RPMI7951 (cell line): ENCODE data around the gene MAP6. TPM values are rescaled to one million over a fixed set of nuclear protein-coding genes. Genes with fewer than 3 reads are reported as not detected.
A peak's percentile ranks its signal among the peaks of the same experiment; 100 is the strongest.

Experiments used
- DNase-seq: peaks from one replicate; pipeline ENCODE4 v3.0.0-alpha.2; 2012; ENCODE audit warnings: low read depth
- total RNA-seq: library from RNA; depleted of rRNA; stranded (reverse); fragments of >200 nt; shearing (Covaris generic); gene quantifications from 2 replicates; pipeline ENCODE4 v1.2.3, GENCODE V29; 2014; rRNA removed

MAP6 gene
- total RNA-seq, 1 experiment from 2014 or later, result not detected

DNA sequence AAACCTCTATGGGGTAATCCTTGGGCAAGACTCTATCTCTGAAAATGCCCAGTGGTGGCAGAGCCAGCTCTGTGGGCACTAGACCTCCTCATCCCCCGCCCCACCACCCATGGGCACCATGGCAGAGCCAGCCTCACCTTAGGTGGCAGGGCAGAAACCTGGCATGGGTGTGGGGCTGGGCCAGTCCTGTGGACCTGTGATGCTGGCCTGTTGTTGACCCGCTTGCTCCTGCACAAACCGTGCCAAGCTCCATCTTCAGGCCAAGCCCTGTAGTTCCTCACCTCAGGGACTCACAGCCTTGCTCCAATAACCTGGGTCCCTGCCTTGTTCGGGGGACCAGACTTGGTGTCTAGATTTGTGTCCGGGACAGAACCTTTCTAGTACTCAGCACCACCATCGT, 115.7 kb downstream of the MAP6 start:
- DNase-seq, result no peak

DNA sequence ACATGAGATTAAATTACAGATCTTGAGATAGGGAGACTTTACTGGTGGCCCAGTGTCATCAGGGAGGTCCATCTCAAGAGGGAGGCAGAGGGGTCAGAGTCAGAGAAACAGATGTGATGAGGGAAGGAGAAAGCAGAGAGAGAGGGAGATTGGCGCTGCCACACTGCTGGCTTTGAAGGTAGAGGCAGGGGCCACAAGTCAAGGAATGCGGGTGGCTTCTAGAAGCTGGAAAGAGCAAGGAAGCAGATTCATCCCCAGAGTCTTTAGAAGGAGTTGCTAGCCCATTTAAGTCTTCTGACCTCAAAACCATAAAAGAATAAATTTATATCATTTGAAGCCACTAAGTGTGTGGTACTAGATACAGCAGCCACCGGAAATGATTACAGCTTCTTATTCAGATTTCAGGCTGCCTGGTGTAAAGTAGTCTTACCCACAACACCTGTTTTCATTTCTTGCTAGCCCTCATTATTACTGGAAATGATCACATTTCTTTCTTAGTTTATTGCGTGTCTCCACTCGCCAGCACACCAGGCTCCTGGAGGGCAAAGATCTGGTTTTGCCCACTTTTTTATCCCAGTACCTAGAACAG, 119.4 kb downstream of the MAP6 start:
- no peak for DNase-seq

DNA sequence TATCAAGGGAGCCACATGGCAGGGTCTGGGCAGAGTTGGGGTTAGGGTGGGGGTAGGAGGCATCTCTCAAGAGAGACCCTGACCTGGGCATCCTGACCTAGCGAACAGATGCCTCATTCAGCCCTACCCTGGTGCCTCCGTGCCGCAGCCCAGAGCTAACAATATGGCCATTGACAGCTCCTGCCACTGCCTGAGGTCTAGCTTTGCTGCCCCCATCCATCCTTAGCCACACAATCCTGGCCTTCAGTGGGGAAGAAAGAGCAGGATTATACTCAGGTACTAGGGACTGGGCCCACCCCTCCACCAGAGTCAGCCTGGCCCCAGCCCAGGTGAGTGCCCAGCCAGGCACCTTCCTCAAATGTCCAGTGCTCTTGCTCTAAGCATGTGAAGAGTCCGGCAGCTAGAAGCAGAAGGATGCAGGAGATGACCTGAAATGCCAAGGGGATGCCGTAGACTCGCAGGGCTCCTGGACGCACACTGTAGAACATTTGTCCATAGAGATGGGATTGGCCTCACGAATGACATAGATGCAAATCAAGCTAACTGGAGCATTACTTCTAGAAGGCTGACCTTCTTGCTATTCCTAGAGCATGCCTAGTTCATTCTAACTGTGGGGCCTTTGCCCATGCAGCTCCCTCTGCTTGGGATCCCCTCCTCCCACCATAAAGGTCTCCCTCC, 120.1 kb downstream of the MAP6 start:
- no peak for DNase-seq

DNA sequence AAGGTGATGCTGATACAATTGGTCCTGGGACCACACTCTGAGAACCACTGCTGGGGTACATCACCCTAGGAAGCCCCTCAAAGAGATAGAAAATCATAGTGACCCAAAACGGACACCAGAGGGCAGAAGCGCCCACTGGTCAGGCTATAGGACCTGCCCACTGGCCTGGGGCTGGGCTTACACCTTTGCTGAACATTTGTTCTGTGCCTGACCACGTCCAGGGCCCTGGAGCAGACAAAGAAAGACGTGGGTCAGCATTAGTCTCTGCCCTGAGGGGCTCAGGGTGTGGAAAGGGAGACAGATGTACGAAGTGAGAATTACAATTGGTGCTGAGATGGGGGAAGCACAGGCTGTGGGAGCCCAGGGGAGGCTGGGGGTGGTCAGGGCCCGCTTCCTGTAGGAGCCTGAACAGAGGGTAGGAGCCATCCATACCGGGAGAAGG, 121.2 kb downstream of the MAP6 start:
- peak; percentile 67 for DNase-seq

DNA sequence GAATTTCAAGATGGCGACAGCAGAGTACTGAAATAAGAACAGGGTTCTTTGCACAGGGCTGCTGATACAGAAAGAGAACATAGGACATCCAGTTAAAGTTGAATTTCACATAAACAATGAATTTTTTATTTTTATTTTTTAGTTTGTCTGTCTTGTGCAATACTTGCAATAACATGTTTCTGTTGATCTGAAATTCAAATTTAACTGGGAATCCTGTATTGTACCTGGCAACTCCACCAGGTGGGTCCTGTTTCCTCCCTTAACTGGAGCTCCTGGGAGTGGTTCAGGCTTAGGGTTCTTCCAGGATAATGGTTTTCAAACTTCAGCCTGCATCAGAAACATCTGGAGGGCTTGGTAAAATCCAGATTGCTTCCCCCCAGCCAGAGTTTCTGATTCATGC, 121.7 kb downstream of the MAP6 start:
- no peak for DNase-seq

DNA sequence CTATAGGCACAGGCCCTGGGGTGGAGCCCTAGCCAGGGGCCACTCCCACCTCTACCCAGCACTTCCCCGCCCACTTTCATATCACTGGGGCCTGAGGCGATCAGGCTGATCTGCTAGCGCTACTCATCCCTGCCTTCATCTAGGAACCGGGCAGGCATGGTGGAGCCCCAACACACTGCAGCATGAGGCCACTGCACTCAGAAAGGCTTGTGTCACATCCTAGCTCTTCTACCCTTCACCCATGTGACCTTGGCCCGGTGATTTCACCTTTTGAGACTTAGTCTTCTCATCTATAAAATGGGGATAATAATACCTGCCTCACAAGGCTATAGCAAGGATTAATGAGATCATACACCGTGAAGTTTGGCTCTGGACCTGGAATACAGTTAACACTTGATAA, 125.0 kb downstream of the MAP6 start:
- DNase-seq, result no peak

DNA sequence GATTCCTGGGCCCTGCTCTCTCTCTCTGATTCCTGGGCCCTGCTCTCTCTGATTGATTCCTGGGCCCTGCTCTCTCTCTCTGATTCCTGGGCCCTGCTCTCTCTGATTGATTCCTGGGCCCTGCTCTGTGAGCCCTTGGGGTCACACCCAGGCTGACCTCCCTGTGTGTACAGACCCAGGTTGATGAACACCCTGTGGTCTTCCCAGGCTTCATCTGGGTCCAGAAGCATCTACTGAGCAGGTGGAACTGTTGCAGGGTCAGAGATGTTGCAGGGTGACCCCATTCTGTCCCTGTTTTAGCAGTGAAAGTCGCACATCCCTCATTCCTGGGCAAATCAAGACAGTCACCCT, 126.8 kb downstream of the MAP6 start:
- no peak for DNase-seq

DNA sequence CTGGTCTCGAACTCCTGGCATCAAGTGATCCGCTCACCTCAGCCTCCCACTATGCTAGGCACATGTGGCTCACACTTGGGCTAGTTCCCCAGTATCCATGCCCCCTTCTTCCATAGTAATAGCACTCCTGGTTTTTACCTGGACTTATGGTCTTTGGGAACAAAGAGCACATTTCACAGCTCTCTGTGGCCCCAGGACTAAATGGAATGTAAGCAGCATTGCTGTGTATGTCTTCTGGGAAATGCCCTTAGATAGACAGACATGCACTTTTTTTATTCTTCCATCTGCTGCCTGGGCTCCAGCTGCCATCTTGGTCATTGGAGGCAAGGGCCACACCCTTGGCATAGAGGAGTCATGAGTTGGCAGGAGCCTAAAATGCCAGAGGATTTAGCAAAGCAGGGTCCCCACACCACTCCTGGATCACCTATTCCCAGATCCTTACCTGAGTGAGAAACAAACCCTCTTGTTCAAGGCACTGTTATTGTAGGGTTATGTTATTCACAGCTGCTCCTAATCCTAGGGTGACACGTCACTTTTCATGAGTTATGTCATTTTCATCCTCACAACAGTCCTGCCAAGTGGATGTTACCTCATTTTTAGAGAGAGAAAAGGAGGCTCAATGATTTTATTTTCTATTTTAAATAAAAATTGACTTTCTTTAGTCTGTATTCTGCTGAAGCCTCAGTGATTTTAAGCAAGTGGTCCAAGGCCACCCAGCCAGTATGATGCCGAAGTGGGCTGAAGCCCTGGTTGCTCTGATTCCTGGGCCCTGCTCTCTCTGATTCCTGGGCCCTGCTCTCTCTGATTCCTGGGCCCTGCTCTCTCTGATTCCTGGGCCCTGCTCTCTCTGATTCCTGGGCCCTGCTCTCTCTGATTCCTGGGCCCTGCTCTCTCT, 127.4 kb downstream of the MAP6 start:
- DNase-seq, result no peak

DNA sequence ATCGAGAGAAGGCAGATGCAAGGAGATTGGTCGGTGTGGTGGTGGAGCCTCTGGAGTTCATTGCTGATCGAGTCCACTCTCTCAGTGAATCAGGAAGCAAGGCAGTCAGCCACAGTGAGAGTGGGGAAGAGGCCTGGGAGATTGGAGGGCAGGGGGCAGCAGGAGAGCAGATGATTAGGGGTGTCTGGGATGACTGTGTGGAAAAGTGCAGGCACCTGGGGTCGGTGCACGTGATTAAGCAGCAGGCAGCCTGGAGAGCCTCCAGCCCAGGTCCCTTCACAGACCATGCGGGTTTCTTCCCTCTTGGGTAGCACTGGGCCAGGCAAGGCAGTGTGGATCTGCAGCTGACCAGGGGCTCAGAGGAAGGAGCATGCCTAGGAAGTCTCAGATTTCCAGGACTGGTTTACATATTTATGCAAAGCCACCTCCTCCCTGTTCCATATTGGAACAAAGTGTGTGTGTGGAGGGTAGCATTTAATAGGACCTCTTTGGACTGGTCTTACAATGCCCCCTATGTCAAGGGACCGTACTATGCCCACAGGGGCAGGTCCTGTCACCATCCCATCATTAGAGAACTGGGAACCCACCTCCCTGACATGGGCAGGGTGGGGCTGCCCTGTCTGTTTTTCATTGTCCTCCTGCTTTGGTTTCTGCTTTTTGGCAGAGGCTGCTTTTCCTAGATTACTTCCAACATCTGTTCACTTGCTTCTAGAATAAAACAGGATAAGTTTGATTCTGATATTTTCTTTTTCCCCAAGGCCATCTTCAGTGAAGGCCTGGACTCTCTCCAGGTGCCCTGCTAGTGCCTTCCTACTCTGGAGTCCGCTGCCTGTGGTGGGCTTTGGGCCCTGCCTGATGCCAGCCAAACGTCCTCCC, 129.1 kb downstream of the MAP6 start:
- DNase-seq, result no peak

DNA sequence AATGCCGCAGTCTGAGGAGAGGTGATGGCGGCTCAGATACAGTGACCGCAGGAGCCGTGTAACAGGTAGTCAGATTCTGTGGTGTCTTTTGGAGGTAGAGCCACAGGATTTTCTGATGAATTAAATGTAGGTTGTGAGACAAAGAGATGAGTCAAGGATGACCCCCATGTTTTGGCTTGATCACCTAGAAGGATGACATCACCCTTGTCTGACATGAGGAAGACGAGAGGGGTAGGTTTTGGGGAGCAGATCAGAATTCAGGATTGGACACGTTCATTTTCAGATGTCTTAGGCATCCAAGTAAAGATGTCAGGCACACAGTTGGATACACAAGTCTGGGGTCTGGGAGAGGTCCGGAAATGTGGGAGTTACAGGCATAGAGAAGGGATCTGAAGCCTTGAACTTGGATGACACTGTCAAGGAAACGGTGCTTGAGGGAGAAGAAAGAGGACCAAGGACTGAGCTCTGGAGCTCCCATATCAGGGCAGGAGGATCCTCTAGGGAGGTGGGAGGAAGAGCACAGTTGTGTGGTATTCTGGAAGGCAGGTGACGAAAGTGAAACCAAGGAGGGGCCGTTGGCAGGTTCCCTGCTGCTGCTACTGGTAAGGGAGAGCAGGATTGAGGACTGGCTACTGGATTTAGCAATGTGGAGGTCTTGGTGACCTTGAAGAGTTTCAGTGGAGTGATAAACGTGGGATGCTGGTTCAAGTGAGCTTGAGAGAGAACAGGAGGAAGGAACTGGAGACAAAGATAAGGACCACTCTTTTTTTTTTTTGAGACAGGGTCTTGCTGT, 130.5 kb downstream of the MAP6 start:
- DNase-seq, result no peak

DNA sequence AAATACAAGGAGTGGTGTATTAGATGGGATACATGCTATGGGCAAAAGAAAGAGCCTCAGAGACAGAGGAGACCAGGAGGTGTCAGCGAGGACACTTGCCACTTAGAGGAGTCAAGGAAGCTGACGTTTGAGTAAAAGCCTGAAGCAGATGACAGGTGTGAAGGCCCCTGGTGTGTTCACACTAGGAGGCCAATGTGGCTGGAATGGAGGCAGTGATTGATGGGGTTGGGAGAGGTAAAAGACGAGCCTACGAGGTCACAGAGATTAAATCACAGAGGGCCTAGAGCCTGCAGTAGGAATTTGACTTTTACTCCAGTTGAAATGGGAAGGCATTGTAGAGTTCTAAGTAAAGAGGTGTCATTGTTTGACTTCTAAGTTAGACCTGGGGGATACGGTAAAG, 131.1 kb downstream of the MAP6 start:
- DNase-seq, result no peak

Other genes with a start within 250 kb of the MAP6 start
- gene KLHL35, start 235.8 kb downstream of the MAP6 start, total RNA-seq, result 1.6 and 1.8 TPM in 2 replicates
- gene GDPD5, start 143.1 kb downstream of the MAP6 start, total RNA-seq, result 0.84 and 1.5 TPM in 2 replicates
- 701 and 1,063 TPM in 2 replicates for gene SERPINH1, start 106.8 kb downstream of the MAP6 start, total RNA-seq
- not detected in 2 replicates for gene MOGAT2, start 48.8 kb upstream of the MAP6 start, total RNA-seq
- 2.4 TPM in 2 replicates for gene DGAT2, start 99.7 kb upstream of the MAP6 start, total RNA-seq
- gene UVRAG, start 146.2 kb upstream of the MAP6 start, total RNA-seq, result 12.3 and 17.7 TPM in 2 replicates